PC-3 (cell line): ENCODE results near the gene CHAT.

Experiments
- CTCF ChIP-seq: fragments of 300-600 bp; sonication (generic); conservative IDR thresholded peaks from 2 replicates; pipeline ENCODE4 v1.5.1; 2017; ENCODE audit warnings: antibody characterized with exemption, low read depth, mild to moderate bottlenecking, low read length
- EZH2phosphoT487 ChIP-seq: fragments of 300-600 bp; sonication (generic); IDR thresholded peaks from 2 replicates; pipeline ENCODE4 v1.6.1; 2018; ENCODE audit warnings: mild to moderate bottlenecking, antibody characterized with exemption, low read length, borderline replicate concordance

- no peak for TF ChIP-seq CTCF
- no peak for TF ChIP-seq EZH2phosphoT487
Observed at GRCh38 chr10:49595713-49596492, 17.9 kb upstream of the CHAT start.
